ENCODE measurements around the gene C19orf81.

The C19orf81 gene

DNA sequence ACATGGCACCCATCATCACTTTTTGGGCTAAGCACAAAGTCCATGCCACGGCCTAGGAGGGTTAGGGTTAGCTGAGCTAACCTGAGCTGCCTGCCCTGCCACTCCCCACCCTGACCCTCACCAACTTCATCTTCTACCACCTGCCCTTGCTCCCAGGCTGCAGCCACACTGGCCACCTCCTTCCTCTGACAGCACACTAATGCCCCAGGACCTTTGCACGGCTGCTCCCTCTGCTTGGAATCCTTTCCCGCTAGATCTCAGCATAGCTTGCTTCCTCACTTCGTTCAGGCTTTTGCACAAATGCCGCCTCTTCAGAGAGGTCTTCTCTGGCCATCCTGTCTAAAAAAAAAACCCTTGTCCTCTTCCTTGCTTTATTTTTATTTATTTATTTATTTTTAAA lies 57.1 kb downstream of the C19orf81 start:
- no peak for DNase-seq (ENCODE audit: extremely low read depth in 1 of 2, low read depth in 1 of 2)

DNA sequence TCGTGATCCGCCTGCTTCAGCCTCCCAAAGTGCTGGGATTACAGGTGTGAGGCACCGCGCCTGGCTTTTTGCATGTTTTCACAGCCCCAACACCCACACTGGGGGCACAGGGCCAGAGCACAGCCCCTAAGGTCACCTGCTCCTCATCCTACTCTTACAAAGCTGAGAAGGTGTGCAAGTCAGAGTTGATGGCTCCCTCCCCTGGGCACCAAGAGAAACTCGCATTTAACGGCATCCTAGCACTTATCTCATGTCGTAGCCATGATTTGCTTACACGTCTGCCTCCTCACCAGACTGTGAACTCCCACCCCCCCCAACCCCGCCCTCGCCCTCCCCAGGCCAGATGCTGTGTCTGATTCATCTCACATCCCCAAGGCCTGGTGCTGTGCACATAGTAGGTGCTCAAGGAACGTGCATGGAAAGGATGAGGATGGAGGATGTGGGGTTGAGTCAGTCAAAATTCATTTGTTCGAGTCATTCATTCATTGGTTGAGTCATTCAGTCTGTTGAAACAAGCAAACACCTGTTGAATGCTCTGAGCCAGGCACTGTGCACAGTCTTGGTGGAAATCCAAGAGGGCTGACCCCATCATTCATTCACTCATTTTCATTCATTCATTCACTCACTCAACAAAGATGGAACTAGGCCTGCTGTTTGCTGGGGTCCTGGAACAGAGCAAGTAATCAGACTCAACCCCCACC lies 59.1 kb downstream of the C19orf81 start:
- no peak for DNase-seq (ENCODE audit: extremely low read depth in 1 of 2, low read depth in 1 of 2)
